Naive B cell (primary cell): ENCODE measurements around the gene ATXN10. TPM values are rescaled to one million over a fixed set of nuclear protein-coding genes. Genes with fewer than 3 reads are reported as not detected.

ENCODE experiments used
- ATAC-seq, 2 donors: fragments of 150-1000 bp; cut with Tn5 transposase; 2 replicates each; pipeline ENCODE4 v1.10.0; 2021; ENCODE audit warnings: low read depth in 2 of 2, mild to moderate bottlenecking in 2 of 2, moderate library complexity in 2 of 2
- DNase-seq: peaks from one replicate; pipeline ENCODE4 v3.0.0; 2022
- H3K27ac Mint-ChIP-seq, 6 donors: one replicate each; pipeline ENCODE4 v1.8.0; 2020 to 2022; ENCODE audit warnings: mild to moderate bottlenecking in 6 of 6, mixed read lengths in 6 of 6, moderate library complexity in 5 of 6, inconsistent platforms in 2 of 6
- H3K27me3 Mint-ChIP-seq, 3 donors: one replicate each; pipeline ENCODE4 v1.8.0; 2021 to 2022; ENCODE audit warnings: mixed read lengths in 3 of 3, mild to moderate bottlenecking in 1 of 3
- H3K36me3 Mint-ChIP-seq, 2 donors: one replicate each; pipeline ENCODE4 v1.8.0; 2020 to 2022; ENCODE audit warnings: mixed read lengths in 2 of 2, inconsistent platforms in 1 of 2, mild to moderate bottlenecking in 1 of 2
- H3K4me1 Mint-ChIP-seq, 3 donors: one replicate each; pipeline ENCODE4 v1.8.0; 2020 to 2022; ENCODE audit warnings: mixed read lengths in 3 of 3, inconsistent platforms in 1 of 3, mild to moderate bottlenecking in 1 of 3, moderate library complexity in 1 of 3
- H3K4me3 Mint-ChIP-seq, 8 donors: one replicate each; pipeline ENCODE4 v1.8.0; 2020 to 2022; ENCODE audit warnings: mild to moderate bottlenecking in 8 of 8, mixed read lengths in 8 of 8, moderate library complexity in 8 of 8, inconsistent platforms in 2 of 8
- H3K9me3 Mint-ChIP-seq, 7 donors: one replicate each; pipeline ENCODE4 v1.8.0; 2020 to 2022; ENCODE audit warnings: mixed read lengths in 7 of 7, mild to moderate bottlenecking in 5 of 7, inconsistent platforms in 2 of 7, moderate library complexity in 1 of 7
- polyA plus RNA-seq, 6 donors: library from polyadenylated mRNA; unstranded; fragments of 300-500 nt; fragmentation: Illumina TruSeq; gene quantifications; one replicate each; pipeline ENCODE4 v1.2.3, GENCODE V29; 2021; ENCODE audit warnings: low read depth in 6 of 6

Gene ATXN10
- polyA plus RNA-seq, 6 donors from 2014 or later, result 103 to 162 (median 125) TPM

GRCh38 chr22:45866126-45866645 lies 194.6 kb downstream of the ATXN10 start:
- peaks cover 27 to 67% (median 46%) of the 10 kb centered on the region in 3 donors for H3K27me3 Mint-ChIP-seq
- ATAC-seq (no peak), DNase-seq (no peak)
- H3K27ac Mint-ChIP-seq, result no peak overlapping the region
- peaks cover 9 to 29% of the 10 kb centered on the region in 2 donors for H3K36me3 Mint-ChIP-seq
- peaks cover 9 to 12% (median 9%) of the 10 kb centered on the region in 3 donors for H3K4me1 Mint-ChIP-seq
- H3K4me3 Mint-ChIP-seq, result no peak overlapping the region
- peaks cover 0 to 25% (median 4%) of the 10 kb centered on the region in 7 donors for H3K9me3 Mint-ChIP-seq

DNA sequence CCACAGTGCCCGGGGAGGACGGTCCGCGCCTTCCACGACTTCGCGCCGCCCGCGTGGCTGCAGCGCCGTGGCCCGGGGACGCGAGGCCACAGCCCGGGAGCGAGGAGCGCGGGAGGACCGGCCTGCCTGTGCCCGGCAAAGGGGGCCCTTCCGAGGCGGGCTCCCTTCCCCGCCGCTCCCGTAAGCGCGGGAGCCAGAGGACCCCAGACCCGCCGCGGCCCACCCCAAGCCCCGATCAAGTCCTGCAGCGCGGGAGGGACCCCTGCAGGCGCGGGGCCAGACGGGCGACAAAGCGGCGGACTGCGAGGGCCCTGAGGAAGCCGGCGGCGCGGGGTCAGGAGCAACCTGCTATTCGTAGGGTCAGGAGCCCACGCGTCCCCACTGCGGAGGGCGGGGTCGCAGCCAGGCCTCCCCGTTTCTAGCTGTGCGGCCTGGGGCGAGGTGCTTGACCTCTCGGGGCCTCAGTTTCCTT lies 195.0 kb downstream of the ATXN10 start:
- H3K9me3 Mint-ChIP-seq, result peaks cover 2 to 23% (median 4%) of the 10 kb centered on the region in 7 donors
- peaks cover 27 to 66% (median 46%) of the 10 kb centered on the region in 3 donors for H3K27me3 Mint-ChIP-seq
- peaks cover 9 to 12% (median 9%) of the 10 kb centered on the region in 3 donors for H3K4me1 Mint-ChIP-seq
- DNase-seq (no peak), ATAC-seq (no peak)
- H3K36me3 Mint-ChIP-seq, result peaks cover 6 to 24% of the 10 kb centered on the region in 2 donors
- H3K4me3 Mint-ChIP-seq, result no peak overlapping the region
- no peak overlapping the region for H3K27ac Mint-ChIP-seq

DNA sequence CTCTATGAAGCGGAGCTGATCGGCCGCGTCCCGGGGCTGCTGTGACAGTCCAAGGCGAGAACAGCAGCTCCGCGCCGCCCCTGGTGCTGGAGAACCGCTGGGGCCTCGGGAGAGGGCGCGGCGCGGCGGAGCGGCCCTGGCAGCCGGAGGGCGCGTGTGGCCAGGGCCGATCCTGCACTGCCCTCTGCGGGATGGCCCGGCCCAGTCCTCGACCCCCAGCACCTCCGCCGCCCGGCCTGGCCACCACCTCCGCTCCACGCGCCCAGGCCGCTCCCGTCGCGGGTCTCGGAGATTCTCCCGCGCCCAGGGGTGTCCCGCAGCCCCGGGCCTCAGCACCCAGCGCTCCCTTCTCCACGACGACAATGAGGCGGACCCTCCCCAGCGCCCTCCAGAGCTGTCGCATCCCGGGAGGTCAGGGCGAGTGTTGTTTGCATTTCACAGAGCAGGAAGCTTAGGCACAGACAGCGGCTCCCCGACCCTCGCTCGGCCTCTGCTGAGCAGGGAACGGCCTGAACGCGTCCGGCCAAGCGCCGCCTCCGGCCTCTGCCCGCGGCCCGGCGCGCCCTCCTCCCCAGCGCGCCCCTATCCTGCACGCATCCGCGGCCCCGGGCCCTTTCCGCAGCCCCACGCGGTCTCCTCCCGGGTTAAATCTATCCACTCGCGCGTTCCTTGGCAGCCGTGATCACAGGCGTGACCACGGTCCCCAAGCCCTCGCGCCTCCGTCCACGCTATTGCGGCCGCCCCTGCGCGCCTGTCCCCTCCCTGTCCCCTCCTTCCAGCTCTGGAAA lies 195.7 kb downstream of the ATXN10 start:
- Mint-ChIP-seq H3K9me3 (peaks cover 0 to 23% (median 6%) of the 10 kb centered on the region in 7 donors), H3K27me3 (peaks cover 27 to 62% (median 46%) of the 10 kb centered on the region in 3 donors), H3K4me1 (peaks cover 9 to 12% (median 9%) of the 10 kb centered on the region in 3 donors), H3K27ac (no peak overlapping the region), H3K36me3 (peaks cover 0 to 20% of the 10 kb centered on the region in 2 donors), H3K4me3 (no peak overlapping the region)
- ATAC-seq (no peak), DNase-seq (no peak)

GRCh38 chr22:45867906-45868555 lies 196.4 kb downstream of the ATXN10 start:
- no peak for ATAC-seq
- DNase-seq, result no peak
- H3K27me3 Mint-ChIP-seq, result peaks cover 27 to 68% (median 46%) of the 10 kb centered on the region in 3 donors
- no peak overlapping the region for H3K27ac Mint-ChIP-seq
- H3K4me1 Mint-ChIP-seq, result peaks cover 9 to 12% (median 9%) of the 10 kb centered on the region in 3 donors
- H3K4me3 Mint-ChIP-seq, result peak overlapping the region in 1 of 8 donors; percentile 75
- peaks cover 4 to 23% (median 13%) of the 10 kb centered on the region in 7 donors for H3K9me3 Mint-ChIP-seq
- peaks cover 0 to 27% of the 10 kb centered on the region in 2 donors for H3K36me3 Mint-ChIP-seq

DNA sequence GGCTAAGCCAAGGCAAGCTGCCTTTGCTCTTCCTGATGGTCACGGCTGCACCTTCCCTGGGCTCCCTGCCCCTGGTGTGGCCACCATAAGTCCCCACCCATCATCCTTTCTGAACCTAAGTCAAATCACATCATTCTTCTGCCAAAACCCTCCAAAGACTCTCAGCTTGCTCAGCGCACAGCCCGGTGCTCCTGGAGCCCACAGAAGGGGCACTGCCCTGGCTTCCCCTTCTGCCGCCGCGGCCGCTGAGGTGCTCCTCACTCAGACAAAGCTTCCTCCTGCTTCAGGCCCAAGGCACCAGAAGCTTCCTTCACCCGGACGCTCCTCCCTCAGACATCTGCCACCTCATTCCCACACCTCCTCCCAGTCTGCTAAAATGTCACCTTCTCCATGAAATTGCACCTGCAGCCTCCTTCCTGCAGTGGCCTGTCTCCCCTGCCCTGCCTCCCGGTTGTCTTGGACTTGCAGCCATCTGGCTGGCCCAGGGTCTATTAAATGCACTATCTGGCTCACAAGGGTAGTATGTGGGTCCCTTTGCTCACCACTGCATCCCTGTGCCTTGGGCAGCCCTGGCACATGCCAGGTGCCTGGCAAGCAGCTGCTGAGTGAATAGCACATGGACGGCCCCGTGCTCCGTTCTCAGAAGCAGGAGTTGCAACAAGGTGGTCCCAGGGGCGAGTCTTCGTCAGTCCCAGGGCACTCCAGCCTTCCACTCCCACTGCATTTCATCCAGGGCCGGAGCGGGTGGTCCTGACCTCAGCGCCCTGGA lies 197.1 kb downstream of the ATXN10 start:
- Mint-ChIP-seq H3K4me3 (peak overlapping the region in 2 of 8 donors; percentile 7 to 75), H3K36me3 (peaks cover 0 to 28% of the 10 kb centered on the region in 2 donors), H3K27me3 (peaks cover 25 to 67% (median 43%) of the 10 kb centered on the region in 3 donors), H3K4me1 (peaks cover 9% of the 10 kb centered on the region in 3 donors), H3K27ac (no peak overlapping the region), H3K9me3 (peaks cover 6 to 30% (median 15%) of the 10 kb centered on the region in 7 donors)
- ATAC-seq, result no peak
- no peak for DNase-seq

- H3K27me3 Mint-ChIP-seq, result peaks cover 19 to 66% (median 37%) of the 10 kb centered on the region in 3 donors
- ATAC-seq (no peak), DNase-seq (no peak)
- peaks cover 6 to 36% (median 15%) of the 10 kb centered on the region in 7 donors for H3K9me3 Mint-ChIP-seq
- H3K4me1 Mint-ChIP-seq, result peaks cover 9% of the 10 kb centered on the region in 3 donors
- H3K4me3 Mint-ChIP-seq, result no peak overlapping the region
- H3K27ac Mint-ChIP-seq, result no peak overlapping the region
- H3K36me3 Mint-ChIP-seq, result peaks cover 0 to 28% of the 10 kb centered on the region in 2 donors
Observed at GRCh38 chr22:45869340-45869847, 197.8 kb downstream of the ATXN10 start.

DNA sequence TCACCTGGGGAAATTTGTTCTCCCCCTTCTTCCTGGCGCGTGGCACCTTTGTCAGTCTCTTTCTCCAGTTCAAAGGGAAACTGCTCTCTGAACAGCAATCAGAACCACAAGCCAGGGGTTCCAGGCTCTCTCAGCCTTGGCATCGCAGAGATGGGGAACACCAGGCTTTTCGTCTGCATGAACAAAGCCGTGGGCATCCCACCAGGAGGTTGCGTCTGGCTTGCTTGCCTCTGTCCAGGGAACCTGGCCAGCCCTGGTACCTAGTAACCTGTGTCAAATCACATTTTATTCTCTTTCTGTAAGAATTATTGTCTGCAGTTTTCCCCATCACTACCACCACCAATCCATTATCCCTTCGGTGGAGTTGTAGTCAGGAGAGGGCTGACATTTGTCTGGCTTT lies 198.4 kb downstream of the ATXN10 start:
- peaks cover 0 to 28% of the 10 kb centered on the region in 2 donors for H3K36me3 Mint-ChIP-seq
- ATAC-seq, result no peak
- peaks cover 16 to 62% (median 31%) of the 10 kb centered on the region in 3 donors for H3K27me3 Mint-ChIP-seq
- no peak overlapping the region for H3K27ac Mint-ChIP-seq
- peaks cover 6 to 38% (median 15%) of the 10 kb centered on the region in 7 donors for H3K9me3 Mint-ChIP-seq
- DNase-seq, result no peak
- peaks cover 7 to 9% (median 9%) of the 10 kb centered on the region in 3 donors for H3K4me1 Mint-ChIP-seq
- H3K4me3 Mint-ChIP-seq, result no peak overlapping the region

DNA sequence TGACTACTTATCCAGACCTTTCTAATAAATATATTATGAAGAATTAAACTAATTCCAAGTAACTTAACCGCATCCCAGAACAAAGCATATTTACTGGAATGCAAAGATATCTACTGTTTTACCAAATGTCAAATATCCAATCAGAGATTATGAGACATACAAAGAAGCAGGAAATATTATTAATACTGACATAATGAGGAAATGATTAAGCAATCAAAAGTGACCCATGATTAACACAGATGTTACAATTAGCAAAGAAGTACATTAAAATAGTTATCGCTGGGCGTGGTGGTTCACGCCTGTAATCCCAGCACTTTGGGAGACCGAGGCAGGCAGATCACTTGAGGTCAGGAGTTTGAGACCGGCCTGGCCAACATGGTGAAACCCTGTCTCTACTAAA lies 200.1 kb downstream of the ATXN10 start:
- H3K9me3 Mint-ChIP-seq, result peaks cover 6 to 38% (median 15%) of the 10 kb centered on the region in 7 donors
- H3K36me3 Mint-ChIP-seq, result peaks cover 0 to 28% of the 10 kb centered on the region in 2 donors
- no peak overlapping the region for H3K27ac Mint-ChIP-seq
- H3K4me3 Mint-ChIP-seq, result no peak overlapping the region
- ATAC-seq, result no peak
- DNase-seq, result no peak
- H3K27me3 Mint-ChIP-seq, result peaks cover 19 to 57% (median 26%) of the 10 kb centered on the region in 3 donors
- H3K4me1 Mint-ChIP-seq, result peaks cover 3 to 9% (median 9%) of the 10 kb centered on the region in 3 donors

DNA sequence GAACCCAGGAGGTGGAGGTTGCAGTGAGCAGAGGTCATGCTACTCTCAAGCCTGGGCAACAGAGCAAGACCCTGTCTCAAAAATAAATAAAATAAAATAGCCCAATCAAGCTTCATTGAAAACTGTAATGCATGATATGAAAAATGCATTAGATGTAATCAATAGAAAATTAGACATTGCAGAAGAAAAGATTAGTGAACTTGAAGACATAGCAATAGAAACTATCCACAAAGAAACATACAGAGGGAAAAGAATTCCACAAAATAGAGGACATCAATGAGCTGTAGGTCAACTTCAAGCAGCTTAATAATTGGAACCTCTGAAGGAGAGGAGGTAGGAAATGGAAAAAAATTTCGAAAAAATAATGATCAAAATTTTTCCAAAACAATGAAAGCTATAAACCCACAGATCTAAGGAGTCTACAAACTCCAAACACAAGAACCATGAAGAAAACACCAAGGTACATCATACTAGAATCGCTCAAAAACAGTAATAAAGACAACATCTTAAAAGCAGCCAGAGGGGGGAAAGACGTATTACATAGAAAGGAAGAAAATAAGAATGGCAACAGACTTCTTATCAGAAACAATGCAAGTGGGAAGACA lies 201.1 kb downstream of the ATXN10 start:
- H3K4me3 Mint-ChIP-seq, result no peak overlapping the region
- peak overlapping the region in 1 of 6 donors; percentile 35 for H3K27ac Mint-ChIP-seq
- DNase-seq (no peak), ATAC-seq (no peak)
- peaks cover 6 to 38% (median 15%) of the 10 kb centered on the region in 7 donors for H3K9me3 Mint-ChIP-seq
- H3K27me3 Mint-ChIP-seq, result peaks cover 19 to 63% (median 27%) of the 10 kb centered on the region in 3 donors
- peaks cover 0 to 27% of the 10 kb centered on the region in 2 donors for H3K36me3 Mint-ChIP-seq
- H3K4me1 Mint-ChIP-seq, result peaks cover 3 to 9% (median 8%) of the 10 kb centered on the region in 3 donors

DNA sequence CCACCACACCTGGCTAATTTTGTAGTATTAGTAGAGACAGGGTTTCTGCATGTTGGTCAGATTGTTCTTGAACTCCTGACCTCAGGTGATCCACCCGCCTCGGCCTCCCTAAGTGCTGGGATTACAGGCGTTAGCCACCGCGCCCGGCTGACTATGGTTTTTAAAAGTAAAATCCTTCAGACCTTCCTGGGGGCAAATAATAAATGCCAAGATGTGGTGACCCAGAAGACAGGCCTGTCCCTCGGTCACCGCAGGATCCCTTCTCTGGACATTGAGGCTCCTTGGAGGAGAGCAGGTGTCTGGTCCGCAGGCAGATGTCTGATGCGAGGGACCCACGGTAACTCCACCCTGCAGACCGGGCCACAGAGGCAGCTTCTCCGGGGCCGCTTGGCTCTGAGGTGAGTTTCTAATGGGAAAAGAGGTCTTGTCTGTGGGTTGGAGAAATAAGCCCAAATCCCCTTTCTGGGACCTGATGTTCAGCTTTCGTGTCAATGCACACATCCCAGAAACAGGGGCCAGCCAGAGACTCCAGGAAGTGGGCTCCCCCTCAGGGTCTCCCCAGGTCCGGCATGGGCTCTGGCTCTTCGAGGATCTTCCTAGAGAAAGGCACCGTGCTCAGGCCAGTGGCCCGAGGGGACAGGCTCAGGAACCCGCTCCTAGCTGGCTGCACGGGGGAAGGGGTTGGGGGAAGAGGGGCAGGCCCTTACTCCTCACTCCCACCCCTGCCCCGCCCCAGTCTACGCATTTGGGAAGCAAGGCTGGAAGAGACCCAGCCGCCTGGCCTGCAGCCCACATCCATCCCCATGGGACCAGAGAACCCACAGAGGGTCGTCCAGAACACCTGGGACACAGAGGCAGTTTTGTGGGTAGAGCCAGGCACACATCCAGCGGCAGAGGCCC lies 204.8 kb downstream of the ATXN10 start:
- DNase-seq (no peak), ATAC-seq (no peak)
- peaks cover 0 to 8% of the 10 kb centered on the region in 2 donors for H3K36me3 Mint-ChIP-seq
- H3K4me3 Mint-ChIP-seq, result no peak overlapping the region
- H3K27ac Mint-ChIP-seq, result no peak overlapping the region
- peaks cover 17 to 70% (median 36%) of the 10 kb centered on the region in 3 donors for H3K27me3 Mint-ChIP-seq
- peaks cover 6 to 31% (median 15%) of the 10 kb centered on the region in 7 donors for H3K9me3 Mint-ChIP-seq
- H3K4me1 Mint-ChIP-seq, result peaks cover 0 to 11% (median 4%) of the 10 kb centered on the region in 3 donors

DNA sequence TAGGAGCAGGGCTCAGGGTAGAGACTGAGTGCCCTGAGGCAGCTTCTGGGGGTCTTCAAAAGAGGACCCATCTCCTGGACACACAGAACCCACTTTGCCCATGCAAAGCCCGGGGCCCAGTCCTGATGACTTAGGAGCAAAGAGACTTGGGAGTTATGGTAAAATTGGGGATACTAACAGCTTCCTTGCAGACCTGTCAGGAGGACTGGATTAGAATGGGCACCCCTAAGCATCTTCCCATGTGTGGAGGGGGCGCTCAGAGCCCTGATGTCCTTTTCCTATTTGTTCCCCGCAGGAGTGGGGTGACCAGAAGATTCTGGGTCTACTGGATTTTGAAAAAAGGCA lies 205.4 kb downstream of the ATXN10 start:
- H3K4me3 Mint-ChIP-seq, result no peak overlapping the region
- peaks cover 6 to 25% (median 11%) of the 10 kb centered on the region in 7 donors for H3K9me3 Mint-ChIP-seq
- ATAC-seq (no peak), DNase-seq (no peak)
- peaks cover 17 to 76% (median 36%) of the 10 kb centered on the region in 3 donors for H3K27me3 Mint-ChIP-seq
- H3K27ac Mint-ChIP-seq, result no peak overlapping the region
- peaks cover 0 to 8% of the 10 kb centered on the region in 2 donors for H3K36me3 Mint-ChIP-seq
- H3K4me1 Mint-ChIP-seq, result peaks cover 0 to 11% (median 4%) of the 10 kb centered on the region in 3 donors
